ENCODE data around the gene GOLGA3.
"Not testable (repeated sequence)": the region's sequence is repeated elsewhere in the genome, so short reads cannot be mapped to it uniquely, and the experiment has no call there.

The GOLGA3 gene

DNA sequence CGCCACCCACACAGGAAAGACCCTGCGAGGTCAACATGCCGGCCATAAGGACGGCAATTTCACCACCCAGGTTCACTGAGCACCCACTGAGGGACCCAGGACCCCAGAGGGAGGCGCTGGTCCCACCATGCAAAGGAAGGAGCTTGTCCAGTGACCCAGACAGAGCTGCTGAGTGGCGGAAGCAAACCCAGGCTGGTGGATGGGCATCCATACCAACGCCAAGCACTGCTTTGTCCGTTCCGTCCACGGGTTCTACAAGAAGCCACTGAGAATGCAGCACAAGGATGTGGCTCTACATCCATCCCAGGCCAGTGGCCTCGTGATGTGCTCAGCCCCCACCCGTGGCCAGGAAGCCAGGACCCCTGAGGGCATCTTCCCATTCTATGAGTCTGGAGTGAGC, 23.8 kb upstream of the GOLGA3 start:
- H3K4me3 ChIP-seq (ENCODE audit: low read length) = no peak overlapping the region
- TF ChIP-seq, protein P1, sequence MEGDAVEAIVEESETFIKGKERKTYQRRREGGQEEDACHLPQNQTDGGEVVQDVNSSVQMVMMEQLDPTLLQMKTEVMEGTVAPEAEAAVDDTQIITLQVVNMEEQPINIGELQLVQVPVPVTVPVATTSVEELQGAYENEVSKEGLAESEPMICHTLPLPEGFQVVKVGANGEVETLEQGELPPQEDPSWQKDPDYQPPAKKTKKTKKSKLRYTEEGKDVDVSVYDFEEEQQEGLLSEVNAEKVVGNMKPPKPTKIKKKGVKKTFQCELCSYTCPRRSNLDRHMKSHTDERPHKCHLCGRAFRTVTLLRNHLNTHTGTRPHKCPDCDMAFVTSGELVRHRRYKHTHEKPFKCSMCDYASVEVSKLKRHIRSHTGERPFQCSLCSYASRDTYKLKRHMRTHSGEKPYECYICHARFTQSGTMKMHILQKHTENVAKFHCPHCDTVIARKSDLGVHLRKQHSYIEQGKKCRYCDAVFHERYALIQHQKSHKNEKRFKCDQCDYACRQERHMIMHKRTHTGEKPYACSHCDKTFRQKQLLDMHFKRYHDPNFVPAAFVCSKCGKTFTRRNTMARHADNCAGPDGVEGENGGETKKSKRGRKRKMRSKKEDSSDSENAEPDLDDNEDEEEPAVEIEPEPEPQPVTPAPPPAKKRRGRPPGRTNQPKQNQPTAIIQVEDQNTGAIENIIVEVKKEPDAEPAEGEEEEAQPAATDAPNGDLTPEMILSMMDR (conservative IDR thresholded peaks at IDR 0.05; ENCODE audit: low read depth, low read length) = no peak
- DNase-seq (ENCODE audit: low read depth) = no peak

DNA sequence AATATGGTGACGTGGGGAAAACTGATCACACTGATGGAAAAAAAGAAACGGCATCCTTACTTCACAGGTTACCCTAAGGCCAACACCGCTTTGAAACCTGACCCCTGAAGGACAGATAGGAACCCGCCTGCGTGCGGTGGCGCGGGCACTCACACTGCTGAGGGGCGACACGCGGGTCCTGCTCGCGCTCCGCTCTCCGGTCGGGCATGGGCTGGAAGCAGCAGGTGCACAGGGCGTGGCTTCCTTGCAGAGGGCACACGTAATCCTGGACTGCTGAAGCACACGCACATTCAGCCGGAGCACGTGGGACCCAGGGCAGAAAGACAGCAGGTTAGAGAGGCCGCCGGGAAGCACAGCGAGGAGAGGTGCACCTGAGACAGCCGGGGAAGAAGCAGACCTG, 22.8 kb upstream of the GOLGA3 start:
- DNase-seq (ENCODE audit: low read depth) = no peak
- H3K4me3 ChIP-seq (ENCODE audit: low read length) = no peak overlapping the region
- TF ChIP-seq, protein P1 (conservative IDR thresholded peaks at IDR 0.05; ENCODE audit: low read depth, low read length) = no peak

GRCh38 chr12:132850291-132850690, 21.6 kb upstream of the GOLGA3 start:
- H3K4me3 ChIP-seq (ENCODE audit: low read length) = no peak overlapping the region
- TF ChIP-seq, protein P1 (conservative IDR thresholded peaks at IDR 0.05; ENCODE audit: low read depth, low read length) = no peak
- DNase-seq (ENCODE audit: low read depth) = no peak

- DNase-seq (ENCODE audit: low read depth) = no peak
- TF ChIP-seq, protein P1 (conservative IDR thresholded peaks at IDR 0.05; ENCODE audit: low read depth, low read length) = no peak
- H3K4me3 ChIP-seq (ENCODE audit: low read length) = no peak overlapping the region
These were observed 19.9 kb upstream of the GOLGA3 start for GRCh38 chr12:132848521-132848920.

DNA sequence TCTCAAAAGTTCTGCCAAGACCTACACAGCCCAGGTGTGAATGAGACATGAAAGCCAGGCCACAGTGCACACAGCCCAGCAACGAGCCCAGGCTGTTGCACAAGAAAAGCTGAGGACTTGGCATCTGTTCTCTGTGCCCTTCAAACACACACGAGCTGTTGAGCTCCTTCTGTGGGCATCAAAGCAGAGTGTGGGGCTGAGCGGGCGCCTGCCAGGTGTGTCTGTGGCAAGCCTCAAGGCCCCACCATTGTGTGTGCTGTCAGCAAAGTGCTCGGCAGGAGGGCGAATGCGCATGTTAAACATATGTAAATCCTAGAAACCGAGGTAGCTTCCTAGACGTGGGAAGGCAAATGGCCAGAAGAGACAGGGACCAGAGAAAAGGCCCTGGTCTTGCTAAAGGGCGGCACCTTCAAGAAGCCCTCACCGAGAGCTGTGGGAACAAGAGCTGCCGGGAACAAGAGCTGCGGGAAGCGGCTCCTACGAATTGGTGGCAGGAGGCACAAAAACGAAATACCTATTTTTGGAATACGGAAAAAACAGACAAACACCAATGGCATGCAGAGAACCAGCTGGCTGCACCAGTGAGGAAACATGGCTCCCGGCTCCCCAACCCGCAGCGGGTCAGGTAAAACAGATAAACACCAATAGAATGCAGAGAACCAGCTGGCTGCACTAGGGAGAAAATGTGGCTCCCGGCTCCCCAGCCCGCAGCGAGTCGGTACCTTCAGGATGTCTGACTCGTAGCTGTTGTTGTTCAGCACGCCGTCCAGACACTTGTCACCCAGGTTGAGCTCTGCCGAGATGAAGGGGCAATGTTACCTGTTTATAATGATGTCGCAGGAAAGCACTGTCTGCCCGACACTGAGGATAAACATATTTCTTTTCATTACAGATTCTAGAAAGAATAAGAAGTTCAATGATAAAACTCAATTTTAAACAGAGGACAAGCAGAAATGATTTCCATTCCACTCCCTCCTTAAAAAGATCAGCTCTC, 19.0 kb upstream of the GOLGA3 start:
- TF ChIP-seq, protein P1 (conservative IDR thresholded peaks at IDR 0.05; ENCODE audit: low read depth, low read length) = no peak

GRCh38 chr12:132844681-132845080, 16.0 kb upstream of the GOLGA3 start:
- not testable (repeated sequence) for DNase-seq (ENCODE audit: low read depth); H3K4me3 ChIP-seq (ENCODE audit: low read length)

More for the DNA sequence above, 19.0 kb upstream of the GOLGA3 start:
- DNase-seq (ENCODE audit: low read depth) = no peak
- H3K4me3 ChIP-seq (ENCODE audit: low read length) = no peak overlapping the region

DNA sequence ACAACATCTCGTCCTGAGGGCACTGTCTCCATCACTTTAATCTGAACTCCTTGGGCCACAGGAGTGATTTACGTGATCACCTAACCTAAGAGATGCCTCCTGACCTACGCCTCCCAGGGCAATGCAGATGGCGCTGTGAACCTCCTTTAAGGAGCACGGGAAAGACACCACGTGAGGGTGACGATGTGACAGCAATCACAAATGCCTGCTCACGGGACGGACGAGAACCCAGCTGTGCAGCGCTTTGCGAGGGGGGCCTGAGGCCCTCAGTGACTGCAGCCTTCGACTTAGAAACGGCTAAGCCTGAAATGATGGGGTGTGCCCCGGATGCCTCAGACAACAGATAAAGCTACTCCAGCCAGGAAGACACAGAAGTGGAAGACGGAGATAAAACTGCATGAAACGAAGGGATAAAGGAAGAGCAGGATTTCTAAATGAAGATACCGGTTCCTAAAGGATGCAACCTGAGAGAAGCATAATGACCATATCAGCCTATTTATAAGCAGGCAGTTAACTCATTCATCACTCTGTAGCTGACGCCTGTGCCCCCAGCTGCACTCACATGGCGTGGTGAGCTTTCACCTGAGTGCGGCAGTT, 13.9 kb upstream of the GOLGA3 start:
- H3K4me3 ChIP-seq (ENCODE audit: low read length) = no peak overlapping the region
- TF ChIP-seq, protein P1 (conservative IDR thresholded peaks at IDR 0.05; ENCODE audit: low read depth, low read length) = no peak
- no peak for DNase-seq (ENCODE audit: low read depth)
